Smooth muscle cell of the brain vasculature (primary cell): Measurements from ENCODE around the gene TANC1.

ENCODE experiments used
- DNase-seq: peaks from one replicate; pipeline ENCODE4 v3.0.0-alpha.2; 2012; ENCODE audit warnings: low read depth, low spot score

Gene TANC1

GRCh38 chr2:158962074-158962473, 6.4 kb upstream of the TANC1 start:
- DNase-seq, result no peak

- DNase-seq, result no peak
These were observed 5.4 kb upstream of the TANC1 start for GRCh38 chr2:158963071-158963470.

GRCh38 chr2:158965107-158965506, 3.3 kb upstream of the TANC1 start:
- DNase-seq, result no peak

- DNase-seq, result no peak
These were observed 2.8 kb upstream of the TANC1 start for GRCh38 chr2:158965641-158966040.

- DNase-seq, result no peak
These were observed 2.1 kb upstream of the TANC1 start for GRCh38 chr2:158966312-158966711.

GRCh38 chr2:158967114-158967730, 1.2 kb upstream of the TANC1 start:
- DNase-seq, result no peak

GRCh38 chr2:158967731-158968395, 577 bp upstream of the TANC1 start:
- DNase-seq, result peak; percentile 37

- no peak for DNase-seq
These were observed 798 bp downstream of the TANC1 start for GRCh38 chr2:158969162-158969714.

- DNase-seq, result no peak
These were observed 1.3 kb downstream of the TANC1 start for GRCh38 chr2:158969715-158970240.

- DNase-seq, result no peak
These were observed 1.9 kb downstream of the TANC1 start for GRCh38 chr2:158970241-158970751.

GRCh38 chr2:158973116-158973956, 4.9 kb downstream of the TANC1 start:
- peak; percentile 43 for DNase-seq

- no peak for DNase-seq
These were observed 7.0 kb downstream of the TANC1 start for GRCh38 chr2:158975271-158975921.

- no peak for DNase-seq
These were observed 11.3 kb downstream of the TANC1 start for GRCh38 chr2:158979772-158980171.

GRCh38 chr2:158984604-158985135, 16.2 kb downstream of the TANC1 start:
- no peak for DNase-seq

- DNase-seq, result no peak
These were observed 20.1 kb downstream of the TANC1 start for GRCh38 chr2:158988501-158988900.

GRCh38 chr2:158989165-158989564, 20.7 kb downstream of the TANC1 start:
- DNase-seq, result no peak

- DNase-seq, result no peak
These were observed 22.2 kb downstream of the TANC1 start for GRCh38 chr2:158990397-158991214.

- no peak for DNase-seq
These were observed 24.6 kb downstream of the TANC1 start for GRCh38 chr2:158993030-158993429.

GRCh38 chr2:158993721-158994587, 25.5 kb downstream of the TANC1 start:
- DNase-seq, result no peak
